Measurements from ENCODE around the gene PSME3. TPM values are rescaled to one million over a fixed set of nuclear protein-coding genes. Genes with fewer than 3 reads are reported as not detected.

Gene PSME3
- total and polyA plus RNA-seq, 11 donors = 47.4 to 157 (median 67.7) TPM

- Histone ChIP-seq H3K36me3 (no peaks in the 10 kb centered on the region), H3K9me3 (no peaks in the 10 kb centered on the region), H3K4me1 (peaks cover 0 to 37% (median 10%) of the 10 kb centered on the region in 12 donors), H3K27me3 (no peaks in the 10 kb centered on the region), H3K4me3 (no peak overlapping the region), H3K27ac (peak overlapping the region in 4 of 12 donors; percentile 5 to 53 (median 16))
- ATAC-seq (peak in 3 of 4 donors; percentile 46 to 73 (median 60)), DNase-seq (peak in 1 of 5 donors; percentile 36)
- WGBS, 4 donors = 52 to 63% (median 58%) methylated on average over 15 of the region's 15 CpGs
- TF ChIP-seq POLR2A (IDR thresholded peaks at IDR 0.05) (no peak), CTCF (IDR thresholded peaks at IDR 0.05) (no peak)
- intact Hi-C loops (cut with DNase I) = loop anchor here in 1 of 10 donors (5.0 kb wide), 1 partner anchor 41 kb away; no protein-coding TSS in a partner anchor
Observed at GRCh38 chr17:42886283-42887176, 53.3 kb downstream of the PSME3 start.

GRCh38 chr17:42889809-42890208 is 56.6 kb downstream of the PSME3 start:
- Histone ChIP-seq H3K9me3 (no peaks in the 10 kb centered on the region), H3K36me3 (no peaks in the 10 kb centered on the region), H3K27me3 (no peaks in the 10 kb centered on the region), H3K4me1 (peaks cover 5 to 66% (median 34%) of the 10 kb centered on the region in 12 donors), H3K4me3 (no peak overlapping the region), H3K27ac (no peak overlapping the region)
- TF ChIP-seq POLR2A (IDR thresholded peaks at IDR 0.05) (no peak), CTCF (IDR thresholded peaks at IDR 0.05) (no peak)
- 65 to 75% (median 69%) methylated on average over 7 of the region's 7 CpGs for WGBS, 4 donors
- ATAC-seq (peak in 2 of 4 donors; percentile 54 to 60), DNase-seq (peak in 1 of 5 donors; percentile 62)
- intact Hi-C loops (cut with DNase I) = loop anchor here in 2 of 10 donors (5.0 kb wide), 2 partner anchors 37 to 43 kb away; no protein-coding TSS in a partner anchor

GRCh38 chr17:42891539-42892152 is 58.4 kb downstream of the PSME3 start:
- intact Hi-C loops (cut with DNase I) = loop anchor here in 1 of 10 donors (5.0 kb wide), 1 partner anchor 44 kb away; no protein-coding TSS in a partner anchor
- ATAC-seq (peak; percentile 94 to 97 (median 96)), DNase-seq (peak; percentile 67 to 81 (median 70))
- H3K27ac ChIP-seq = peak overlapping the region; percentile 72 to 95 (median 83)
- no peaks in the 10 kb centered on the region for H3K36me3 ChIP-seq
- no peak for TF ChIP-seq CTCF (IDR thresholded peaks at IDR 0.05)
- no peak for TF ChIP-seq POLR2A (IDR thresholded peaks at IDR 0.05)
- 22 to 27% (median 24%) methylated on average over 10 of the region's 10 CpGs for WGBS, 4 donors
- H3K9me3 ChIP-seq = no peaks in the 10 kb centered on the region
- H3K27me3 ChIP-seq = no peaks in the 10 kb centered on the region
- H3K4me3 ChIP-seq = no peak overlapping the region
- peaks cover 5 to 60% (median 36%) of the 10 kb centered on the region in 12 donors for H3K4me1 ChIP-seq

GRCh38 chr17:42893359-42893758 is 60.2 kb downstream of the PSME3 start:
- TF ChIP-seq POLR2A (IDR thresholded peaks at IDR 0.05) = no peak
- no peak for TF ChIP-seq CTCF (IDR thresholded peaks at IDR 0.05)
- DNase-seq = peak in 1 of 5 donors; percentile 8
- Histone ChIP-seq H3K27me3 (no peaks in the 10 kb centered on the region), H3K36me3 (no peaks in the 10 kb centered on the region), H3K4me1 (peaks cover 5 to 56% (median 35%) of the 10 kb centered on the region in 12 donors), H3K27ac (peak overlapping the region in 8 of 12 donors; percentile 9 to 84 (median 53)), H3K4me3 (peak overlapping the region in 1 of 12 donors; percentile 4), H3K9me3 (no peaks in the 10 kb centered on the region)
- WGBS, 4 donors = 25 to 39% (median 29%) methylated on average over 4 of the region's 4 CpGs
- ATAC-seq = peak in 1 of 4 donors; percentile 14
- intact Hi-C loops (cut with DNase I) = loop anchor here in 1 of 10 donors (5.0 kb wide), 1 partner anchor 46 kb away; no protein-coding TSS in a partner anchor

All from heart left ventricle (tissue), 16 donors.